SK-N-SH treated with all-trans-retinoic acid at 6 μM for 48 hours (cell line): ENCODE data around the gene RNF169.

ENCODE experiments used
- ATAC-seq: fragments of 200-7000 bp; cut with Tn5 transposase; 3 replicates; pipeline ENCODE4 v1.9.1; 2020; ENCODE audit warnings: mild to moderate bottlenecking, moderate library complexity
- ARNTL ChIP-seq: fragments of 450-650 bp; formaldehyde crosslinking; IDR thresholded peaks from 2 replicates; pipeline ENCODE4 v1.5.0; 2020; ENCODE audit warnings: low read depth, mild to moderate bottlenecking, moderate library complexity, borderline replicate concordance
- BACH2 ChIP-seq: fragments of 250-450 bp; sonication (Bioruptor Pico); IDR thresholded peaks from 2 replicates; pipeline ENCODE4 v1.9.0; 2021; ENCODE audit warnings: mild to moderate bottlenecking, borderline replicate concordance
- CREB5 ChIP-seq: fragments of 250-450 bp; sonication (Bioruptor Pico); IDR thresholded peaks from 2 replicates; pipeline ENCODE4 v1.5.1; 2020; ENCODE audit warnings: low read depth, mild to moderate bottlenecking, moderate library complexity
- CSDC2 ChIP-seq: fragments of 250-450 bp; sonication (Bioruptor Pico); IDR thresholded peaks from 2 replicates; pipeline ENCODE4 v1.5.0; 2020; ENCODE audit warnings: mild to moderate bottlenecking, moderate library complexity
- CSRNP3 ChIP-seq: fragments of 250-450 bp; sonication (Bioruptor Pico); IDR thresholded peaks from 2 replicates; pipeline ENCODE4 v1.5.1; 2021; ENCODE audit warnings: mild to moderate bottlenecking, moderate library complexity
- ESRRG ChIP-seq: fragments of 250-450 bp; sonication (Bioruptor Pico); IDR thresholded peaks from 2 replicates; pipeline ENCODE4 v1.6.1; 2021; ENCODE audit warnings: mild to moderate bottlenecking
- GLIS3 ChIP-seq: fragments of 250-450 bp; sonication (Bioruptor Pico); IDR thresholded peaks from 2 replicates; pipeline ENCODE4 v1.5.0; 2020; ENCODE audit warnings: mild to moderate bottlenecking, moderate library complexity
- OSR1 ChIP-seq: fragments of 250-450 bp; sonication (Bioruptor Pico); IDR thresholded peaks from 2 replicates; pipeline ENCODE4 v1.8.0; 2022; ENCODE audit warnings: moderate library complexity, mild to moderate bottlenecking, inconsistent platforms
- PATZ1 ChIP-seq: fragments of 250-450 bp; sonication (Bioruptor Pico); IDR thresholded peaks from 2 replicates; pipeline ENCODE4 v1.8.0; 2020; ENCODE audit warnings: mild to moderate bottlenecking, moderate library complexity, borderline replicate concordance
- POU6F1 ChIP-seq: fragments of 250-450 bp; sonication (Bioruptor Pico); IDR thresholded peaks from 2 replicates; pipeline ENCODE4 v1.8.0; 2021; ENCODE audit warnings: low read depth, mild to moderate bottlenecking, moderate library complexity, borderline replicate concordance
- PPARA ChIP-seq: fragments of 250-450 bp; sonication (Bioruptor Pico); IDR thresholded peaks from 2 replicates; pipeline ENCODE4 v1.5.0; 2020; ENCODE audit warnings: mild to moderate bottlenecking, borderline replicate concordance
- RARB ChIP-seq: fragments of 250-450 bp; sonication (Bioruptor Pico); IDR thresholded peaks from 2 replicates; pipeline ENCODE4 v1.8.0; 2021; ENCODE audit warnings: mild to moderate bottlenecking, moderate library complexity
- SNAI2 ChIP-seq: fragments of 250-450 bp; sonication (Bioruptor Pico); IDR thresholded peaks from 2 replicates; pipeline ENCODE4 v1.5.0; 2020; ENCODE audit warnings: mild to moderate bottlenecking, moderate library complexity
- TCF4 ChIP-seq: fragments of 250-450 bp; sonication (Bioruptor Pico); IDR thresholded peaks from 2 replicates; pipeline ENCODE4 v1.8.0; 2021; ENCODE audit warnings: mild to moderate bottlenecking, moderate library complexity, borderline replicate concordance
- TOX ChIP-seq: fragments of 250-450 bp; sonication (Bioruptor Pico); IDR thresholded peaks from 2 replicates; pipeline ENCODE4 v1.8.0; 2021; ENCODE audit warnings: mild to moderate bottlenecking, moderate library complexity, borderline replicate concordance
- TSHZ2 ChIP-seq: fragments of 250-450 bp; sonication (Bioruptor Pico); IDR thresholded peaks from 2 replicates; pipeline ENCODE4 v1.5.0; 2020; ENCODE audit warnings: mild to moderate bottlenecking, moderate library complexity
- ZC3H10 ChIP-seq: fragments of 250-450 bp; sonication (Bioruptor Pico); IDR thresholded peaks from 2 replicates; pipeline ENCODE4 v1.5.1; 2021; ENCODE audit warnings: mild to moderate bottlenecking, moderate library complexity
- ZFP3 ChIP-seq: fragments of 250-450 bp; sonication (Bioruptor Pico); IDR thresholded peaks from 2 replicates; pipeline ENCODE4 v1.5.0; 2020; ENCODE audit warnings: mild to moderate bottlenecking, moderate library complexity
- ZFP30 ChIP-seq: fragments of 450-650 bp; formaldehyde crosslinking; IDR thresholded peaks from 2 replicates; pipeline ENCODE4 v1.5.0; 2022; ENCODE audit warnings: mild to moderate bottlenecking, moderate library complexity
- ZNF565 ChIP-seq: fragments of 450-650 bp; formaldehyde crosslinking; conservative IDR thresholded peaks from 2 replicates; pipeline ENCODE4 v1.5.0; 2020; ENCODE audit warnings: low read depth, mild to moderate bottlenecking, moderate library complexity
- ZNF70 ChIP-seq: fragments of 450-650 bp; formaldehyde crosslinking; IDR thresholded peaks from 2 replicates; pipeline ENCODE4 v1.5.0; 2020; ENCODE audit warnings: mild to moderate bottlenecking, moderate library complexity
- ZNF8 ChIP-seq: fragments of 450-650 bp; formaldehyde crosslinking; IDR thresholded peaks from 2 replicates; pipeline ENCODE4 v1.5.0; 2020; ENCODE audit warnings: mild to moderate bottlenecking, moderate library complexity

The RNF169 gene

GRCh38 chr11:74701351-74701750, 47.3 kb upstream of the RNF169 start:
- ATAC-seq = no peak
- TF ChIP-seq ZNF8 (CRISPR knock-in tag) = no peak

- peak; percentile 96 for ATAC-seq
These were observed 46.2 kb upstream of the RNF169 start for GRCh38 chr11:74702383-74703007.

GRCh38 chr11:74703211-74703610, 45.4 kb upstream of the RNF169 start:
- ATAC-seq = no peak
- TF ChIP-seq SNAI2 (no peak), POU6F1 (CRISPR knock-in tag) (no peak), ESRRG (CRISPR knock-in tag) (no peak), ARNTL (CRISPR knock-in tag) (no peak), CREB5 (no peak), ZC3H10 (CRISPR knock-in tag) (no peak), ZNF70 (CRISPR knock-in tag) (no peak), ZFP30 (CRISPR knock-in tag) (no peak), TCF4 (no peak), CSRNP3 (CRISPR knock-in tag) (no peak)

More at GRCh38 chr11:74702383-74703007, 46.2 kb upstream of the RNF169 start:
- no peak for TF ChIP-seq BACH2 (CRISPR knock-in tag)
- TF ChIP-seq PPARA = no peak
- TF ChIP-seq TCF4 = no peak
- TF ChIP-seq CSDC2 (CRISPR knock-in tag) = no peak
- no peak for TF ChIP-seq OSR1 (CRISPR knock-in tag)

- ATAC-seq = no peak
- no peak for TF ChIP-seq OSR1 (CRISPR knock-in tag)
- TF ChIP-seq ZFP3 (CRISPR knock-in tag) = no peak
- no peak for TF ChIP-seq BACH2 (CRISPR knock-in tag)
- no peak for TF ChIP-seq ZC3H10 (CRISPR knock-in tag)
- no peak for TF ChIP-seq GLIS3 (CRISPR knock-in tag)
- TF ChIP-seq ARNTL (CRISPR knock-in tag) = no peak
- no peak for TF ChIP-seq RARB (CRISPR knock-in tag)
- TF ChIP-seq ZFP30 (CRISPR knock-in tag) = no peak
- TF ChIP-seq CREB5 = no peak
- TF ChIP-seq CSRNP3 (CRISPR knock-in tag) = no peak
- TF ChIP-seq POU6F1 (CRISPR knock-in tag) = no peak
- no peak for TF ChIP-seq SNAI2
- TF ChIP-seq TSHZ2 (CRISPR knock-in tag) = no peak
- no peak for TF ChIP-seq PPARA
- no peak for TF ChIP-seq CSDC2 (CRISPR knock-in tag)
- TF ChIP-seq ZNF565 (CRISPR knock-in tag) = no peak
- TF ChIP-seq TCF4 = no peak
- TF ChIP-seq TOX (CRISPR knock-in tag) = no peak
- no peak for TF ChIP-seq PATZ1
These were observed 41.5 kb upstream of the RNF169 start for GRCh38 chr11:74707182-74707581.
